HAP-1 (cell line): Measurements from ENCODE around the gene GYG1.

Experiments
- DNase-seq, 2 experiments: peaks; one replicate each; pipeline ENCODE4 v3.0.0-alpha.2; 2016 to 2020; ENCODE audit warnings: low spot score in 2 of 2
- H3K27me3 ChIP-seq: fragments of 250-450 bp; sonication (Bioruptor Pico); 2 replicates; pipeline ENCODE4 v1.5.1; 2020; ENCODE audit warnings: low read depth, mild to moderate bottlenecking, moderate library complexity
- H3K36me3 ChIP-seq: fragments of 250-450 bp; sonication (Bioruptor Pico); replicated peaks from 2 replicates; pipeline ENCODE4 v1.5.1; 2020; ENCODE audit warnings: mild to moderate bottlenecking
- H3K4me1 ChIP-seq: fragments of 250-450 bp; sonication (Bioruptor Pico); 2 replicates; pipeline ENCODE4 v1.5.1; 2020; ENCODE audit warnings: mild to moderate bottlenecking
- H3K4me3 ChIP-seq: fragments of 250-450 bp; sonication (Bioruptor Pico); 2 replicates; pipeline ENCODE4 v1.5.1; 2020; ENCODE audit warnings: mild to moderate bottlenecking, moderate library complexity
- H3K9me3 ChIP-seq: fragments of 250-450 bp; sonication (Bioruptor Pico); 2 replicates; pipeline ENCODE4 v1.5.1; 2020; ENCODE audit warnings: mild to moderate bottlenecking, moderate library complexity
- in situ Hi-C: fragments of 300-500 bp; cut with MboI; formaldehyde crosslinking; loops from 3 replicates; pipeline ENCODE4 v1.14.3; 2020; ENCODE audit warnings: low sequenced_read_pairs, inconsistent platforms, mixed read lengths

GYG1 gene

GRCh38 chr3:148997623-148998022 lies 6.3 kb downstream of the GYG1 start:
- peaks cover 37% of the 10 kb centered on the region for H3K36me3 ChIP-seq
- no peaks in the 10 kb centered on the region for H3K27me3 ChIP-seq
- no peaks in the 10 kb centered on the region for H3K4me1 ChIP-seq
- in situ Hi-C loops, result no loop called here
- H3K9me3 ChIP-seq, result no peaks in the 10 kb centered on the region
- H3K4me3 ChIP-seq, result no peak overlapping the region
- DNase-seq, result no peak

GRCh38 chr3:148998297-148998696 lies 7.0 kb downstream of the GYG1 start:
- peaks cover under 1% of the 10 kb centered on the region; the same call in 1 of the 2 replicates for H3K4me1 ChIP-seq
- in situ Hi-C loops, result no loop called here
- no peaks in the 10 kb centered on the region for H3K27me3 ChIP-seq
- peaks cover 37% of the 10 kb centered on the region for H3K36me3 ChIP-seq
- DNase-seq, result no peak
- H3K9me3 ChIP-seq, result no peaks in the 10 kb centered on the region
- no peak overlapping the region for H3K4me3 ChIP-seq

- Histone ChIP-seq H3K4me3 (no peak overlapping the region), H3K4me1 (peaks cover 6% of the 10 kb centered on the region), H3K9me3 (no peaks in the 10 kb centered on the region), H3K36me3 (peaks cover 37% of the 10 kb centered on the region), H3K27me3 (no peaks in the 10 kb centered on the region)
- no peak for DNase-seq
- in situ Hi-C loops, result no loop called here
Observed at GRCh38 chr3:148998715-148999423, 7.5 kb downstream of the GYG1 start.

GRCh38 chr3:148999806-149000205 lies 8.5 kb downstream of the GYG1 start:
- no peaks in the 10 kb centered on the region for H3K27me3 ChIP-seq
- in situ Hi-C loops, result no loop called here
- H3K4me3 ChIP-seq, result no peak overlapping the region
- H3K4me1 ChIP-seq, result peaks cover 15% of the 10 kb centered on the region
- no peaks in the 10 kb centered on the region for H3K9me3 ChIP-seq
- no peak for DNase-seq
- peaks cover 37% of the 10 kb centered on the region for H3K36me3 ChIP-seq

- H3K4me1 ChIP-seq, result peaks cover 20% of the 10 kb centered on the region
- no peaks in the 10 kb centered on the region for H3K9me3 ChIP-seq
- peaks cover 33% of the 10 kb centered on the region for H3K36me3 ChIP-seq
- no peak overlapping the region for H3K4me3 ChIP-seq
- H3K27me3 ChIP-seq, result no peaks in the 10 kb centered on the region
- DNase-seq, result no peak
- in situ Hi-C loops, result no loop called here
Observed at GRCh38 chr3:149000206-149000745, 8.9 kb downstream of the GYG1 start.

DNA sequence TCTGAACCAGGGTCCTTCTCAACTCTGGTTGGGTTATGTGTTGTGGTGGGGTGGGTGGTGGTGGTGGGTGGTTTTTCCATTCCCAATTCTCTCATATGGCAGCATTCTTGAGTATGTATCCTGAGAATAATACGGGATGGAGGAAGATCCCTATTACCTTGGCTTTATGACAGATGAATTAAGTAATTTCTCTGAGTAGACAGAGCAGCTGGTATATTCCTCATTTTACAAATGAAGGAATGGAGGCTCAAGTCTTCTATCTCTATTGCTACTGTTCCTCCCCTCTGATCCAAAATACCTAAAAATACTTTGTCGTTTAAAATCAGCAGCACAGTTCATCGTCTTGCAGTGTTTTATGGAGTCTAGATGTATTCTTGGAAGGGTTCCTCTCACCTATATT lies 10.4 kb downstream of the GYG1 start:
- Histone ChIP-seq H3K36me3 (peaks cover 22% of the 10 kb centered on the region), H3K4me1 (peaks cover 26% of the 10 kb centered on the region), H3K4me3 (no peak overlapping the region), H3K9me3 (no peaks in the 10 kb centered on the region), H3K27me3 (no peaks in the 10 kb centered on the region)
- in situ Hi-C loops, result no loop called here
- DNase-seq, result no peak

DNA sequence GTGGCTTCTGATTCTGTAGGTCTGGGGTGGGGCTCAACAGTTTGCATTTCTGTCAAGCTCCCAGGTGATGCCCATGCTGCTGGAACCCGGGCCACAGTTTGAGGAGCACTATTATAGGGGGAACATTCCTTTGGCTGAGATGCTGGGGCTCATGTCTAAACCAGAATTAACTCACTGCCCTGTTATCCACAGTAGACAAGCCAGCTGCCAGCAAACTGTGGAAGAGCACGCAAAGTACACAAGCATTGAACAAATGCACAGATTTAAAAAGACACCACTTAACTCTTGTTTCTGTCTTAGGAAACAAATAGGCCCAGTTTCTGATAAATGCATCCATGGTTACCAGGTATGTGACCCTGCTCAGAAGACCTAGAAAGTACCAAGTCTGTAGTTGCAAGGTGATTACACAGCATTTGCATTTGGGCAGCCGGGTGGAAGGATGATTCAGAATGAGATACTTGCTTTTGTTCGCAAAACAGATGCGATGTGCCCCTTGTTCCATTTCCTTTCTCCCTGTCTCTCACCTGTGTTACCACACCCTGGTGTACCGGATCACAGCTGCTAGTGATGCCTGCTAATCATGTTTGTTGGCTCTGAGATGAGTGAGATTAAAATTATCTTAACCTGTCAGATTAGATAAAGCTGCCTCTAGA lies 12.4 kb downstream of the GYG1 start:
- Histone ChIP-seq H3K27me3 (no peaks in the 10 kb centered on the region), H3K4me1 (peaks cover 26% of the 10 kb centered on the region), H3K36me3 (peaks cover 16% of the 10 kb centered on the region), H3K4me3 (no peak overlapping the region), H3K9me3 (no peaks in the 10 kb centered on the region)
- no peak for DNase-seq
- in situ Hi-C loops, result no loop called here

DNA sequence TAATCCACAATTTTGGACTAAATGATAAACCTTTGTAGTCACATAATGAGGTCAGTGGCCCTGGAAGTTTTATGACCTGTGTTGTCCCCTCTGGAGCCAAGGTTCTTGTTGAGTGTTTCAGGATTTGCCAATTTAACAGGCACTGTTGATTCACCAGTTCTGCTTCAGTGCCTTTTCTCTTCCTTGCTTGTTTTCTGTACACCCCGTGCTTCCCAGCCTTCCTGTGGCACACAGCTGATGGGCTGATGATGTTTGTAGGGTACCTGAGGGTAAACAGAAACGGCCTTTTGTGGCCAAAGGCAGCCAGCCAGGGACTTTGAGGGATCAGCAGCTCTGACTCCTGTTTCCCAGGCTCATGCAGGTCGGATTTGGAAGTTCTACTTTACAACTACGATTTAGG lies 13.3 kb downstream of the GYG1 start:
- Histone ChIP-seq H3K27me3 (no peaks in the 10 kb centered on the region), H3K4me1 (peaks cover 26% of the 10 kb centered on the region), H3K9me3 (no peaks in the 10 kb centered on the region), H3K4me3 (no peak overlapping the region), H3K36me3 (peaks cover 15% of the 10 kb centered on the region)
- in situ Hi-C loops, result no loop called here
- DNase-seq, result peak in 1 of 2 experiments; percentile 19

DNA sequence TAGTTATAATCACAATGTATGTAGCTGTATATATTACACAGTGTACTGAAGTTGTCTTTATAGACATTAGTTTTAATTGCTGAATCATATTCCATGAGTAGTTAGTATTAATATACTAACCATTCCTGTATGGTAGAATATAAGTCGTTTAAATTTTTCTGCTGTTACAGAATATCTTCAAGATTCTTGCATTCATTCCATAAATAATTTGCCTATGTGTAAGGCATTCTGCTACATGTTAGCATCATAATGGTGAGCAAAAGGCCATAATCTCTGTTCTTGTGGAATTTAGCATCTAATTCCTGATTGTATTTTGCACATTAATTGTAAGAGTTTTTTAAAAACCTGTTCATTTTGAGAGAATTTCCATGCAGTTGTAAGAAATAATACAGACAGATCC lies 14.1 kb downstream of the GYG1 start:
- in situ Hi-C loops, result no loop called here
- Histone ChIP-seq H3K4me1 (peaks cover 26% of the 10 kb centered on the region), H3K36me3 (peaks cover 20% of the 10 kb centered on the region), H3K9me3 (no peaks in the 10 kb centered on the region), H3K4me3 (no peak overlapping the region), H3K27me3 (no peaks in the 10 kb centered on the region)
- DNase-seq, result no peak

- Histone ChIP-seq H3K27me3 (no peaks in the 10 kb centered on the region), H3K36me3 (peaks cover 29% of the 10 kb centered on the region), H3K9me3 (no peaks in the 10 kb centered on the region), H3K4me1 (peaks cover 26% of the 10 kb centered on the region), H3K4me3 (no peak overlapping the region)
- in situ Hi-C loops, result no loop called here
- no peak for DNase-seq
Observed at GRCh38 chr3:149007567-149008257, 16.4 kb downstream of the GYG1 start.

GRCh38 chr3:149009732-149010131 lies 18.4 kb downstream of the GYG1 start:
- Histone ChIP-seq H3K36me3 (peaks cover 29% of the 10 kb centered on the region), H3K9me3 (no peaks in the 10 kb centered on the region), H3K4me3 (no peak overlapping the region), H3K4me1 (peaks cover 11% of the 10 kb centered on the region), H3K27me3 (no peaks in the 10 kb centered on the region)
- no peak for DNase-seq
- in situ Hi-C loops, result no loop called here

DNA sequence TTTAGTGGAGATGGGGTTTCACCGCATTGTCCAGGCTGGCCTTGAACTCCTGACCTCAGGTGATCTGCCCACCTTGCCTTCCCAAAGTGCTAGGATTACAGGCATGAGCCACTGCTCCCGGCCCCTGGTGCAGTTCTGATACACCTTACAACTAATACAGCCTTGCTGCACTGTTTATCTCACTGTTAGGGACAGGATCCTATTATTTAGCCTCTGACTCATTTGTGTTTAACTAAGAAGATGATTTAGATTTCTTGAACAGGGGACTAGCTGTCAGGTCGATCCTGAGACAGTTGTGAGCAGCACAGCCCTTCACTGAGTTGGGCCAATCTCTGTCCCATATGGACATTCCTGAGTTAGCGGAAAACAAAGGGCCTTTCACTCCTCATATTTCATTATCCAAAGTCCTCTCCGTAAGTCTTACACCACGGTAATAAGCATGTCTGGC lies 19.2 kb downstream of the GYG1 start:
- Histone ChIP-seq H3K4me3 (no peak overlapping the region), H3K36me3 (peaks cover 29% of the 10 kb centered on the region), H3K9me3 (no peaks in the 10 kb centered on the region), H3K27me3 (no peaks in the 10 kb centered on the region), H3K4me1 (peaks cover 3% of the 10 kb centered on the region)
- DNase-seq, result no peak
- in situ Hi-C loops, result no loop called here

DNA sequence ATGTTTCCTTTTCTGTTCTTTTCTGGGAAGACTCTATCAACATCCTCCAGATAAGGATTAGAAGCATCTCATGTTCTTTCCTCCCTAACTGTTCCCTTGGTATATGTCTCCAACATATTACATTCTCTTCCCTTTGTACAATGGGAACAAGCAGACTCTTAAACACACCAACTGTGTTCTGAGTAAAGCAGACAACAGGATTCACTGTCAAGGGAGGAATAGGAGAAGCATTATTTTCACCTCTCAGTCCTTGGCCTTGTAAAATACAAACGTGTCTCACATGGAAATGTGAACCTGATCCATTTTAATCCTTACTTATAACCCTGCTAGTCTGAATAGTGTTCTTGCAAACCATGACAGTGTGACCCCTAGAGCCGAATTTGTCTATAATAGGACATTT lies 19.6 kb downstream of the GYG1 start:
- in situ Hi-C loops, result no loop called here
- no peak for DNase-seq
- Histone ChIP-seq H3K27me3 (no peaks in the 10 kb centered on the region), H3K4me3 (no peak overlapping the region), H3K36me3 (peaks cover 29% of the 10 kb centered on the region), H3K9me3 (no peaks in the 10 kb centered on the region), H3K4me1 (no peaks in the 10 kb centered on the region; the same call in 1 of the 2 replicates)

- peaks cover 26% of the 10 kb centered on the region for H3K36me3 ChIP-seq
- DNase-seq, result no peak
- H3K4me1 ChIP-seq, result no peaks in the 10 kb centered on the region
- in situ Hi-C loops, result no loop called here
- no peak overlapping the region for H3K4me3 ChIP-seq
- no peaks in the 10 kb centered on the region for H3K9me3 ChIP-seq
- H3K27me3 ChIP-seq, result no peaks in the 10 kb centered on the region
Observed at GRCh38 chr3:149011676-149012075, 20.3 kb downstream of the GYG1 start.
